OCI-LY3 (cell line): Measurements from ENCODE around the gene MX1.

Experiments
- H2AFZ ChIP-seq: fragments of 200-600, 300-600 bp; shearing (Covaris generic); 2 replicates; pipeline ENCODE4 v1.6.0; 2014; ENCODE audit warnings: antibody characterized with exemption, low read depth, low read length
- H3K27ac ChIP-seq: fragments of 200-600, 300-600 bp; sonication (generic); 2 replicates; pipeline ENCODE4 v1.5.1; 2014; ENCODE audit warnings: mild to moderate bottlenecking, low read length, moderate library complexity, mixed read lengths
- H3K27me3 ChIP-seq: fragments of 200-600, 300-600 bp; sonication (generic); 2 replicates; pipeline ENCODE4 v1.6.1; 2014; ENCODE audit warnings: low read depth, low read length, mixed read lengths
- H3K36me3 ChIP-seq: fragments of 200-600, 300-600 bp; sonication (generic); replicated peaks from 2 replicates; pipeline ENCODE3; 2014; ENCODE audit warnings: low read depth, low read length, mixed read lengths
- H3K4me1 ChIP-seq: fragments of 300-600, 200-600 bp; sonication (generic); 2 replicates; pipeline ENCODE4 v1.6.1; 2014; ENCODE audit warnings: low read length, mixed read lengths
- H3K4me2 ChIP-seq: fragments of 200-600, 300-600 bp; sonication (generic); 2 replicates; pipeline ENCODE4 v1.6.1; 2014; ENCODE audit warnings: low read length, mixed read lengths
- H3K4me3 ChIP-seq: fragments of 300-600, 200-600 bp; sonication (generic); 2 replicates; pipeline ENCODE4 v1.5.1; 2014; ENCODE audit warnings: antibody characterized with exemption, mild to moderate bottlenecking, low read length, moderate library complexity
- H3K79me2 ChIP-seq: fragments of 300-600, 200-600 bp; shearing (Covaris generic); 2 replicates; pipeline ENCODE4 v1.6.1; 2014; ENCODE audit warnings: mild to moderate bottlenecking, low read length, mixed read lengths
- H3K9ac ChIP-seq: fragments of 300-600, 200-600 bp; shearing (Covaris generic); 2 replicates; pipeline ENCODE4 v1.6.0; 2014; ENCODE audit warnings: mild to moderate bottlenecking, low read length, moderate library complexity
- H3K9me3 ChIP-seq: fragments of 200-600, 300-600 bp; shearing (Covaris generic); 2 replicates; pipeline ENCODE4 v1.6.1; 2014; ENCODE audit warnings: low read length, mixed read lengths; ENCODE audit not compliant: insufficient read depth
- H4K20me1 ChIP-seq: fragments of 200-600, 300-600 bp; sonication (generic); 2 replicates; pipeline ENCODE4 v1.6.1; 2016; ENCODE audit warnings: low read length, mixed read lengths; ENCODE audit not compliant: insufficient read depth
- EZH2phosphoT487 ChIP-seq: fragments of 200-600 bp; shearing (Covaris generic); IDR thresholded peaks from 2 replicates; pipeline ENCODE4 v1.6.1; 2018; ENCODE audit warnings: antibody characterized with exemption, mixed run types, low read depth
- TF ChIP-seq, protein P1 (sequence below): fragments of 200-600, 300-600 bp; sonication (generic); IDR thresholded peaks from 2 replicates; pipeline ENCODE4 v1.5.1; 2014; ENCODE audit warnings: antibody characterized with exemption, low read length, low read depth

Gene MX1

DNA sequence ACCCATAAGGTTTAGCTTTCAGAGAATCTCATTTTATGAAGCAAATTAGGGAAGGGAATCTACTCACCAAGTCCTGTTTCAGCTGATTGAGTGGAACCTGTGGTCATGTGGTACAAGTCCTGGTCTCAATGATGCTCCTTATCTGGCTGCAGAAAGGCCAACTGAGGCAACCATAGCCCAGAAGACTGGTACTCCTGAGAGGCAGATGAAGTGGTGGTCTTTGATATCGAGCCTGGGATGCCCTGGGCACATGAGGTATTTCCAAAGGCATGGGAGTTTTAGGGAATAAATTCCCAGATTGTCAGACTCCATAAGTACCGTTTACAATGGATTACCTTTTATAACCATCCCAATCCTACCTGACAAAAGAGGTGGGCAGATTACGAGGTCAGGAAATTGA, 3.3 kb downstream of the MX1 start:
- Histone ChIP-seq H3K27ac (no peak overlapping the region), H3K9me3 (no peaks in the 10 kb centered on the region), H2AFZ (no peak overlapping the region), H3K4me3 (no peak overlapping the region), H3K27me3 (no peaks in the 10 kb centered on the region), H3K9ac (no peak overlapping the region), H3K4me1 (0 out of 2 replicates have a peak, but pooled peaks cover 4% of the 10 kb centered on the region), H3K36me3 (no peaks in the 10 kb centered on the region), H4K20me1 (no peaks in the 10 kb centered on the region), H3K79me2 (no peaks in the 10 kb centered on the region), H3K4me2 (no peak overlapping the region)
- TF ChIP-seq, protein P1, sequence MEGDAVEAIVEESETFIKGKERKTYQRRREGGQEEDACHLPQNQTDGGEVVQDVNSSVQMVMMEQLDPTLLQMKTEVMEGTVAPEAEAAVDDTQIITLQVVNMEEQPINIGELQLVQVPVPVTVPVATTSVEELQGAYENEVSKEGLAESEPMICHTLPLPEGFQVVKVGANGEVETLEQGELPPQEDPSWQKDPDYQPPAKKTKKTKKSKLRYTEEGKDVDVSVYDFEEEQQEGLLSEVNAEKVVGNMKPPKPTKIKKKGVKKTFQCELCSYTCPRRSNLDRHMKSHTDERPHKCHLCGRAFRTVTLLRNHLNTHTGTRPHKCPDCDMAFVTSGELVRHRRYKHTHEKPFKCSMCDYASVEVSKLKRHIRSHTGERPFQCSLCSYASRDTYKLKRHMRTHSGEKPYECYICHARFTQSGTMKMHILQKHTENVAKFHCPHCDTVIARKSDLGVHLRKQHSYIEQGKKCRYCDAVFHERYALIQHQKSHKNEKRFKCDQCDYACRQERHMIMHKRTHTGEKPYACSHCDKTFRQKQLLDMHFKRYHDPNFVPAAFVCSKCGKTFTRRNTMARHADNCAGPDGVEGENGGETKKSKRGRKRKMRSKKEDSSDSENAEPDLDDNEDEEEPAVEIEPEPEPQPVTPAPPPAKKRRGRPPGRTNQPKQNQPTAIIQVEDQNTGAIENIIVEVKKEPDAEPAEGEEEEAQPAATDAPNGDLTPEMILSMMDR: no peak
- no peak for TF ChIP-seq EZH2phosphoT487

- H2AFZ ChIP-seq: no peak overlapping the region
- H3K4me1 ChIP-seq: 0 out of 2 replicates have a peak, but pooled peaks cover 4% of the 10 kb centered on the region
- TF ChIP-seq EZH2phosphoT487: no peak
- TF ChIP-seq, protein P1: no peak
- H3K36me3 ChIP-seq: no peaks in the 10 kb centered on the region
- no peaks in the 10 kb centered on the region for H3K79me2 ChIP-seq
- no peak overlapping the region for H3K4me2 ChIP-seq
- no peaks in the 10 kb centered on the region for H3K9me3 ChIP-seq
- no peak overlapping the region for H3K4me3 ChIP-seq
- no peak overlapping the region for H3K27ac ChIP-seq
- no peak overlapping the region for H3K9ac ChIP-seq
- no peaks in the 10 kb centered on the region for H3K27me3 ChIP-seq
- H4K20me1 ChIP-seq: no peaks in the 10 kb centered on the region
Measured at GRCh38 chr21:41429925-41430491, 4.0 kb downstream of the MX1 start.

DNA sequence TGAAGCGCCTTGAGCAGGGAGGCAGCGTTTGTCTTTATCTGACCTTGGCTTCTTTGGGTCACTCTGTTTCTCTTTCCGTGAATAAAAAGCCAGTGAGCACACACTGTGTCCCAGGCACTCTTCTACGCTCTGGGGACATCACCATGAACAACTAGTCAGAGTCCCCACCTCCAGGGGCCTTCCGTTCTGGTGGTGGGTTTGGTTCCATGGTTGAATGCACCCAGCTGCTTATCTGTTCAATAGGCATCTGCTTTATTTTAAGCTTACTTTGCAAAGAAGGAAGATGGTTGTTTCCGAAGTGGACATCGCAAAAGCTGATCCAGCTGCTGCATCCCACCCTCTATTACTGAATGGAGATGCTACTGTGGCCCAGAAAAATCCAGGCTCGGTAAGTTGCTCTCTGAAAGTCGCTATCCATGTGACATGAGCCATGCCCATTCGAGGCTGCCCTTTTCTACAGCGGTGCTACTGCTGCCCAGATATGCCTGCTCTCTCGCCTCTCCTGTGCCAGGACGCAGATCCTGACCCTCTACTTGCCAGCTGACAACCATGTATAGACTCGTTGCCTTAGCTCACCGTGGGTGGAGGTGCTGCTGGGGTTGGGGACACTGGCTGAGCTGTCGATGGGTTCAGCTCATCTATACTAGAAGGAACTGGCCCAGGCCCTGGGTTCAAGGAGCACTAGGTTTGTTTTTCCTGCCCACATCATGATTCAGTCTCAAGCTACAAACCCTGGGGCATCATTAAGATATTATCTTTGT, 5.9 kb downstream of the MX1 start:
- Histone ChIP-seq H3K27ac (no peak overlapping the region), H4K20me1 (no peaks in the 10 kb centered on the region), H3K9ac (no peak overlapping the region), H3K27me3 (no peaks in the 10 kb centered on the region), H3K36me3 (no peaks in the 10 kb centered on the region), H2AFZ (no peak overlapping the region), H3K79me2 (no peaks in the 10 kb centered on the region), H3K4me2 (no peak overlapping the region), H3K4me1 (no peaks in the 10 kb centered on the region), H3K9me3 (no peaks in the 10 kb centered on the region), H3K4me3 (no peak overlapping the region)
- TF ChIP-seq, protein P1: no peak
- TF ChIP-seq EZH2phosphoT487: no peak

GRCh38 chr21:41432562-41433460, 6.8 kb downstream of the MX1 start:
- H3K79me2 ChIP-seq: no peaks in the 10 kb centered on the region
- H3K9ac ChIP-seq: no peak overlapping the region
- TF ChIP-seq, protein P1: no peak
- TF ChIP-seq EZH2phosphoT487: no peak
- no peak overlapping the region for H3K4me3 ChIP-seq
- no peaks in the 10 kb centered on the region for H4K20me1 ChIP-seq
- H2AFZ ChIP-seq: no peak overlapping the region
- no peaks in the 10 kb centered on the region for H3K36me3 ChIP-seq
- no peak overlapping the region for H3K4me2 ChIP-seq
- H3K4me1 ChIP-seq: no peaks in the 10 kb centered on the region
- no peak overlapping the region for H3K27ac ChIP-seq
- H3K27me3 ChIP-seq: no peaks in the 10 kb centered on the region
- no peaks in the 10 kb centered on the region for H3K9me3 ChIP-seq
